Karpas-422 (cell line): ENCODE results near the gene RAB11FIP4. TPM values are rescaled to one million over a fixed set of nuclear protein-coding genes. Genes with fewer than 3 reads are reported as not detected.

Experiments
- DNase-seq: peaks from one replicate; pipeline ENCODE4 v3.0.0-alpha.2; 2015
- H2AFZ ChIP-seq: fragments of 200-600 bp; sonication (generic); 2 replicates; pipeline ENCODE4 v1.6.1; 2014; ENCODE audit warnings: antibody characterized with exemption, low read length, mixed read lengths
- H3K27ac ChIP-seq: fragments of 200-600 bp; sonication (generic); 2 replicates; pipeline ENCODE4 v1.5.1; 2014; ENCODE audit warnings: mild to moderate bottlenecking, low read length, moderate library complexity
- H3K27me3 ChIP-seq: fragments of 200-600 bp; sonication (generic); 2 replicates; pipeline ENCODE4 v1.6.1; 2014; ENCODE audit warnings: low read length, mixed read lengths
- H3K36me3 ChIP-seq: fragments of 200-600 bp; sonication (generic); 2 replicates; pipeline ENCODE4 v1.6.1; 2014; ENCODE audit warnings: low read length, mixed read lengths; ENCODE audit not compliant: insufficient read depth
- H3K4me1 ChIP-seq: fragments of 200-600 bp; sonication (generic); 2 replicates; pipeline ENCODE4 v1.6.1; 2014; ENCODE audit warnings: mild to moderate bottlenecking, low read length, mixed read lengths
- H3K4me2 ChIP-seq: fragments of 200-600 bp; sonication (generic); 2 replicates; pipeline ENCODE4 v1.6.1; 2014; ENCODE audit warnings: low read length, low read depth, mild to moderate bottlenecking; ENCODE audit not compliant: poor library complexity, severe bottlenecking
- H3K4me3 ChIP-seq: fragments of 200-600 bp; sonication (generic); 2 replicates; pipeline ENCODE4 v1.5.1; 2014; ENCODE audit warnings: mild to moderate bottlenecking, antibody characterized with exemption, low read length, mixed read lengths
- H3K79me2 ChIP-seq: fragments of 200-600 bp; sonication (generic); 2 replicates; pipeline ENCODE4 v1.6.1; 2014; ENCODE audit warnings: mild to moderate bottlenecking, low read length, mixed read lengths
- H3K9ac ChIP-seq: fragments of 200-600 bp; sonication (generic); 2 replicates; pipeline ENCODE4 v1.6.0; 2014; ENCODE audit warnings: low read length
- H3K9me2 ChIP-seq: fragments of 200-600 bp; sonication (generic), shearing (Covaris generic); replicated peaks from 2 replicates; pipeline ENCODE4 v1.6.0; 2014; ENCODE audit warnings: mild to moderate bottlenecking, low read length, moderate library complexity; ENCODE audit not compliant: insufficient read depth
- H3K9me3 ChIP-seq: fragments of 300-700, 200-600 bp; sonication (generic); 2 replicates; pipeline ENCODE4 v1.6.1; 2014; ENCODE audit warnings: low read length, mixed read lengths
- H4K20me1 ChIP-seq: fragments of 200-600 bp; sonication (generic); 2 replicates; pipeline ENCODE4 v1.6.1; 2014; ENCODE audit warnings: mild to moderate bottlenecking, antibody characterized with exemption, low read length, low read depth; ENCODE audit not compliant: insufficient read depth
- total RNA-seq: library from RNA; depleted of rRNA; stranded (reverse); fragments of >200 nt; shearing (Covaris generic); gene quantifications from 2 replicates; pipeline ENCODE4 v1.2.3, GENCODE V29; 2014; ENCODE audit warnings: low replicate concordance

The RAB11FIP4 gene
- total RNA-seq, 1 experiment from 2014 or later = 3.6 TPM

GRCh38 chr17:31459716-31460115 is 68.2 kb downstream of the RAB11FIP4 start:
- no peak for DNase-seq
- H3K9ac ChIP-seq = no peak overlapping the region
- H3K79me2 ChIP-seq = no peaks in the 10 kb centered on the region
- H3K27me3 ChIP-seq = no peaks in the 10 kb centered on the region
- no peaks in the 10 kb centered on the region for H3K36me3 ChIP-seq
- H3K9me3 ChIP-seq = no peaks in the 10 kb centered on the region
- H4K20me1 ChIP-seq = no peaks in the 10 kb centered on the region
- no peaks in the 10 kb centered on the region for H3K4me1 ChIP-seq
- H3K9me2 ChIP-seq = no peaks in the 10 kb centered on the region
- H2AFZ ChIP-seq = no peak overlapping the region
- H3K27ac ChIP-seq = no peak overlapping the region
- H3K4me3 ChIP-seq = no peak overlapping the region
- H3K4me2 ChIP-seq = no peak overlapping the region

DNA sequence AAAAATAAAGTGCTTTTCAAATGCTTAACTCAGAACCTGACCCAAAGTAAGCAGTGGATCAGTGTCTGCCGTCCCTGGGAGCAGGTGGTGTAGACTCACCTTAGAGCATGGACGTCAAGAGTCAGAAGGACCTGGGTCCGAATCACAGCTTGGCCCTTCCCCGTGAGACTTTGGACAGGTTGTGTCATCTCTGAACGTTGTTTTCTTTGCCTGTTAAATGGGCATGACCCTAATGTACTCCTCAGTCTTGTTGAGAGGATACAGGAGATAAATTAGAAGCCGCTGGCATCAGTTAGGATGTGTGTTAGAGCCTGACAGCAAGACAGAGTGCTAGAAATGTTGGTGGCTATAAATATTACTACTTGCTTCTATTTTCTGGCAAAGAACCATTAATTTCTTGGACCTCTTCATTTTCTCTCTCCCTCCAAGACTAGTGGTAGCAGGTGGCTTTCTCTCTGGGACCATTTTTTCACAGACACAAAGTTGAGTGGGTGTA is 68.8 kb downstream of the RAB11FIP4 start:
- no peak overlapping the region for H3K9ac ChIP-seq
- H3K9me3 ChIP-seq = no peaks in the 10 kb centered on the region
- no peaks in the 10 kb centered on the region for H4K20me1 ChIP-seq
- no peaks in the 10 kb centered on the region for H3K79me2 ChIP-seq
- no peaks in the 10 kb centered on the region for H3K9me2 ChIP-seq
- DNase-seq = no peak
- H2AFZ ChIP-seq = no peak overlapping the region
- no peaks in the 10 kb centered on the region for H3K4me1 ChIP-seq
- no peaks in the 10 kb centered on the region for H3K27me3 ChIP-seq
- no peak overlapping the region for H3K27ac ChIP-seq
- H3K4me3 ChIP-seq = no peak overlapping the region
- H3K36me3 ChIP-seq = no peaks in the 10 kb centered on the region
- H3K4me2 ChIP-seq = no peak overlapping the region

DNA sequence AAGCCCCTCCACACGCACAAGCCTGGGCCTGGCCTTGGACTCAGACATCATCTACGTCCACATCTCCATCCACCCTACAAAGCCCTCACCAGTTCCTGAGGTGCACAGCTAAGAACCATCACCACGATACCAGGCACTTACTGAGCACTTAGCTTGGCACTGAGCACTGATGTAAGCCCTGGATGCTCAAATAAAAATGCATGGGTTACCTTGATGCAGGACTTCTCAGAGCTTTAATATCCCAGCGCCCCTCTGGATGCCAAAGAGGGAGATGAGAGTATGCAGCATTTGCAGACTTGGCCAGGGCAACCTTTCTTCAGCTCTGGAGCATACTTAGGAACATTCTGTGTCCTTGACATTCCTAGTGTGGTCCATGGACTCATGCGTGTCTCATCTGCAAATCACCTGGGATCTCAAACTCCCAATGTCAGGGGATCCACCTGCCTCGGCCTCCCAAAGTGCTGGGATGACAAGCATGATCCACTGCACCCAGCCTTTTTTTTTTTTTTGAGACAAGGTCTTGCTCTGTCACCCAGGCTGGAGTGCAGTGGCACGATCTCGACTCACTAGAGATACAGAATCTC is 69.8 kb downstream of the RAB11FIP4 start:
- Histone ChIP-seq H4K20me1 (no peaks in the 10 kb centered on the region), H3K27me3 (no peaks in the 10 kb centered on the region), H3K79me2 (no peaks in the 10 kb centered on the region), H3K9me3 (no peaks in the 10 kb centered on the region), H3K36me3 (no peaks in the 10 kb centered on the region), H3K9me2 (no peaks in the 10 kb centered on the region), H3K27ac (no peak overlapping the region), H2AFZ (no peak overlapping the region), H3K4me2 (no peak overlapping the region), H3K4me3 (no peak overlapping the region), H3K9ac (no peak overlapping the region), H3K4me1 (no peaks in the 10 kb centered on the region)
- no peak for DNase-seq

DNA sequence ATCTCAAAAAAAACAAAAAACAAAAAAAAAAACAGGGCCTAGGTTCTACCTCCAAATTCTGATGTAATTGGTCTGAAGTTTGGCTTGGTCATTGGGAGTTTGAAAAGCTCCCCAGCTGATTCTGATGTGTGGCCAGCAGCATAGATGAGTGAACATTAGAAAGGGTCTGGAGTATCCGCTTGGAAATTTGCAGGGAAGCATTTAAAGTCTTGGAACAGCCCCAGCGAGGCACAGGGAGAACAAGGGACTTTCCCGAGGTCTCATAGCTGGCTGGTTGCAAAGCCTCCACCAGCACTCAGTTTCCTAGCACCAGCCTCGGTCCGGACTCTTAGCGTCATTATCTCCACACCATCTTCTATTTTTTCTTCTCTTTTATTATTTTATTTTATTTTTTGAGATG is 70.8 kb downstream of the RAB11FIP4 start:
- H2AFZ ChIP-seq = no peak overlapping the region
- H4K20me1 ChIP-seq = no peaks in the 10 kb centered on the region
- H3K4me2 ChIP-seq = no peak overlapping the region
- no peaks in the 10 kb centered on the region for H3K4me1 ChIP-seq
- H3K27me3 ChIP-seq = no peaks in the 10 kb centered on the region
- H3K79me2 ChIP-seq = no peaks in the 10 kb centered on the region
- H3K4me3 ChIP-seq = no peak overlapping the region
- no peak overlapping the region for H3K27ac ChIP-seq
- H3K9me3 ChIP-seq = no peaks in the 10 kb centered on the region
- no peak for DNase-seq
- no peak overlapping the region for H3K9ac ChIP-seq
- no peaks in the 10 kb centered on the region for H3K36me3 ChIP-seq
- no peaks in the 10 kb centered on the region for H3K9me2 ChIP-seq

- H3K9ac ChIP-seq = no peak overlapping the region
- DNase-seq = no peak
- no peaks in the 10 kb centered on the region for H4K20me1 ChIP-seq
- H3K36me3 ChIP-seq = no peaks in the 10 kb centered on the region
- no peak overlapping the region for H3K27ac ChIP-seq
- no peak overlapping the region for H3K4me3 ChIP-seq
- H3K4me2 ChIP-seq = no peak overlapping the region
- no peak overlapping the region for H2AFZ ChIP-seq
- no peaks in the 10 kb centered on the region for H3K4me1 ChIP-seq
- no peaks in the 10 kb centered on the region for H3K9me2 ChIP-seq
- no peaks in the 10 kb centered on the region for H3K9me3 ChIP-seq
- no peaks in the 10 kb centered on the region for H3K79me2 ChIP-seq
- no peaks in the 10 kb centered on the region for H3K27me3 ChIP-seq
These were observed 74.8 kb downstream of the RAB11FIP4 start for GRCh38 chr17:31466096-31466760.

DNA sequence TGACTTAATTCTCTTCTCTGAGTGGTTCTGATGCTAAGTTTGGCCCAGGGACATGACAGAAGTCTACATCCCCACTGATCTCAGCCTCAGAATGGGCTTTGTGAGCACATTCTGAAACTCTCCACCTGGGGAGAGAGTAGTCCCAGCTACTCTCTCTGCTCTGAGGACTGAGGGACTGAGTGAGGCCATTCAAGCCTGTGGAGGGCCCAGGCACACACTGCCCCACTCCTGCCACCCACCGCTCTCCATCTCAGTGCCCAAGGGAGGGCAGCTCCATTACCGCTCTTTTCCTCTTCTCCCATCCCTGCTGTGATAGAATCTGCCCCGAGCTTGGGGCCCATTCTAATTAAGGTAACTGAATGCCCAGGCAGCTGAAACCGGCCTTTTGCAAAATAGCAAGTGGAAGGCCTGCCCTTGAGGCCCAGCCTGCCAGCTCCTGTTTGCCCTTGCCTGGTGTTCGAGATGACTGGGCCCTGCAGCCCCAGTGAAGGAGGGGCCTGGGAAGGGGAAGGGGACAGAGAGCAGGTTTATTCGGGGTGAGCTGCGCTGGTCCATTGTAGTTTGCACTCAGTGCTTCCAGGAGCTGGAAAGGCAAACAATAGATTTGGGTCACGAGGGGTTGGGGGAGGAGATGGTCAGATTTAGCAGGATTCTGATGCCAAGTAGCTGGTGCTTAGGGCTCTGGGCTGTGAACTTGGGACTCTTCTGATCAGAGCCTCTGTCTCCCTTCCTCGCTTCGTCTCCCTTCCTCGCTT is 76.2 kb downstream of the RAB11FIP4 start:
- no peaks in the 10 kb centered on the region for H3K27me3 ChIP-seq
- H3K9ac ChIP-seq = no peak overlapping the region

DNA sequence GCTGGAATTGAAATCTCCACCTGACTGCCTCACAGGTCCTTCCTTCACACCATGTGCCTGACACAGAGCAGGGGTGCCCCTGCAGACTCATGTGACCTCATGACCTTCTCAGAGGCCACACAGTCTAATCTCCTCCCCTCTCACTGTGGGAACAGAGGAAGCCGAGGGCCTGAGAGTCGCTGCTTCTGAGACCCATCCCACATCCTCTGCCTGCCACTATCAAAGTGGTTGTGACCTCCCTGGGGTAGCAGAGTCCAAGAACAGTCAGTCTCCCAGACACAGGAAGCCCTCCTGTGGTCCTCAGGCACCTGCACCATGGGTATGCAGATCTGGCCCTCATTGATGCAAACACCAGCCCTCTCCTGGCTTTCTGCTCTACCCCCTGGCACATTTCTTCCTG is 78.5 kb downstream of the RAB11FIP4 start:
- no peak overlapping the region for H3K9ac ChIP-seq
- no peak for DNase-seq

More for the DNA sequence above, 76.2 kb downstream of the RAB11FIP4 start:
- no peak overlapping the region for H3K4me2 ChIP-seq
- no peak for DNase-seq
- H3K27ac ChIP-seq = no peak overlapping the region
- no peaks in the 10 kb centered on the region for H3K36me3 ChIP-seq
- H3K79me2 ChIP-seq = no peaks in the 10 kb centered on the region
- no peaks in the 10 kb centered on the region for H4K20me1 ChIP-seq
- H3K4me3 ChIP-seq = no peak overlapping the region
- H3K9me2 ChIP-seq = no peaks in the 10 kb centered on the region
- no peak overlapping the region for H2AFZ ChIP-seq
- no peaks in the 10 kb centered on the region for H3K9me3 ChIP-seq
- no peaks in the 10 kb centered on the region for H3K4me1 ChIP-seq

DNA sequence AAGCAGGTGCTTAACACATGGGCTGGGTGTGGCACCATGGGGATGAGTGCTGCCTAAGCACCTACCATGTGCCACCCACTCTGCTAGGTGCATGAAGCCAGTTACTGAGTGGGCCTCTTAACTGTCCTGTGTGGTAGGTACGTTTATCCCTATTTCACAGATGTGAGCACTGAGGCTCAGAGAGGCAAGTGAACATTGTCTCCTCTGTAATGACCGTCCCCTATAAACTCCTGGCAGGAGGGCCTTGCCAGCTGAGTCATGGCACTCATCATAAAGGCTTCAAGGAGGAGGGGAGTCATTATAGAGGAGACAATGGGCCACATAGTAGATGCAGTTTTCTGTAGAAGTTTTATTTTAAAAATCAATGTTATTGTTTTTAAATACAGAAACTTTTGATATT is 79.1 kb downstream of the RAB11FIP4 start:
- Histone ChIP-seq H3K4me2 (no peak overlapping the region), H3K27ac (no peak overlapping the region), H3K9me2 (no peaks in the 10 kb centered on the region), H2AFZ (no peak overlapping the region), H4K20me1 (no peaks in the 10 kb centered on the region), H3K4me1 (no peaks in the 10 kb centered on the region), H3K27me3 (no peaks in the 10 kb centered on the region), H3K79me2 (no peaks in the 10 kb centered on the region), H3K4me3 (no peak overlapping the region), H3K9me3 (no peaks in the 10 kb centered on the region), H3K36me3 (no peaks in the 10 kb centered on the region), H3K9ac (no peak overlapping the region)
- DNase-seq = no peak

More for the DNA sequence above, 78.5 kb downstream of the RAB11FIP4 start:
- Histone ChIP-seq H3K9me3 (no peaks in the 10 kb centered on the region), H3K9me2 (no peaks in the 10 kb centered on the region), H3K27me3 (no peaks in the 10 kb centered on the region), H3K4me1 (no peaks in the 10 kb centered on the region), H2AFZ (no peak overlapping the region), H3K36me3 (no peaks in the 10 kb centered on the region), H3K79me2 (no peaks in the 10 kb centered on the region), H3K4me3 (no peak overlapping the region), H4K20me1 (no peaks in the 10 kb centered on the region), H3K4me2 (no peak overlapping the region), H3K27ac (no peak overlapping the region)
